ENCODE results near the gene ADAMTS12.

ADAMTS12 gene

GRCh38 chr5:33800241-33800950 is 91.4 kb downstream of the ADAMTS12 start:
- DNase-seq (ENCODE audit: low spot score), result no peak

- no peak for DNase-seq (ENCODE audit: low spot score)
These were observed 96.3 kb downstream of the ADAMTS12 start for GRCh38 chr5:33795496-33795895.

GRCh38 chr5:33794550-33795181 is 97.1 kb downstream of the ADAMTS12 start:
- peak; percentile 30 for DNase-seq (ENCODE audit: low spot score)

- peak; percentile 53 for DNase-seq (ENCODE audit: low spot score)
These were observed 97.8 kb downstream of the ADAMTS12 start for GRCh38 chr5:33793836-33794549.

GRCh38 chr5:33793276-33793675 is 98.5 kb downstream of the ADAMTS12 start:
- DNase-seq (ENCODE audit: low spot score), result no peak

- no peak for DNase-seq (ENCODE audit: low spot score)
These were observed 99.2 kb downstream of the ADAMTS12 start for GRCh38 chr5:33792559-33792958.

- no peak for DNase-seq (ENCODE audit: low spot score)
These were observed 102.2 kb downstream of the ADAMTS12 start for GRCh38 chr5:33789567-33789957.

GRCh38 chr5:33788922-33789566 is 102.7 kb downstream of the ADAMTS12 start:
- DNase-seq (ENCODE audit: low spot score), result peak; percentile 92

GRCh38 chr5:33785571-33785970 is 106.2 kb downstream of the ADAMTS12 start:
- no peak for DNase-seq (ENCODE audit: low spot score)

GRCh38 chr5:33781286-33781685 is 110.5 kb downstream of the ADAMTS12 start:
- DNase-seq (ENCODE audit: low spot score), result peak; percentile 73

- DNase-seq (ENCODE audit: low spot score), result no peak
These were observed 115.6 kb downstream of the ADAMTS12 start for GRCh38 chr5:33776151-33776660.

- no peak for DNase-seq (ENCODE audit: low spot score)
These were observed 117.4 kb downstream of the ADAMTS12 start for GRCh38 chr5:33774341-33774740.

GRCh38 chr5:33772380-33772897 is 119.4 kb downstream of the ADAMTS12 start:
- peak; percentile 49 for DNase-seq (ENCODE audit: low spot score)

- no peak for DNase-seq (ENCODE audit: low spot score)
These were observed 121.8 kb downstream of the ADAMTS12 start for GRCh38 chr5:33769968-33770367.

- DNase-seq (ENCODE audit: low spot score), result no peak
These were observed 122.6 kb downstream of the ADAMTS12 start for GRCh38 chr5:33769196-33769595.

GRCh38 chr5:33766023-33766422 is 125.8 kb downstream of the ADAMTS12 start:
- no peak for DNase-seq (ENCODE audit: low spot score)

GRCh38 chr5:33764786-33765185 is 127.0 kb downstream of the ADAMTS12 start:
- DNase-seq (ENCODE audit: low spot score), result no peak

GRCh38 chr5:33763435-33763834 is 128.4 kb downstream of the ADAMTS12 start:
- DNase-seq (ENCODE audit: low spot score), result no peak

GRCh38 chr5:33762859-33763258 is 128.9 kb downstream of the ADAMTS12 start:
- no peak for DNase-seq (ENCODE audit: low spot score)

- DNase-seq (ENCODE audit: low spot score), result no peak
These were observed 130.7 kb downstream of the ADAMTS12 start for GRCh38 chr5:33761139-33761538.

- DNase-seq (ENCODE audit: low spot score), result no peak
These were observed 133.1 kb downstream of the ADAMTS12 start for GRCh38 chr5:33758737-33759136.

- no peak for DNase-seq (ENCODE audit: low spot score)
These were observed 135.3 kb downstream of the ADAMTS12 start for GRCh38 chr5:33756491-33756890.

All from AG08395 (cell line).